Thyroid gland (tissue), 4 donors: ENCODE measurements around the gene WASF2. TPM values are rescaled to one million over a fixed set of nuclear protein-coding genes. Genes with fewer than 3 reads are reported as not detected.

ENCODE experiments used
- DNase-seq, 2 donors: peaks; one replicate each; pipeline ENCODE4 v3.0.0-alpha.2; 2019
- H3K27ac ChIP-seq, 3 donors: fragments of 200-600 bp; sonication (generic); 1 replicate in 2 of 3; 2 replicates in 1 of 3; pipeline ENCODE4 v1.5.1; 2016 to 2019; ENCODE audit warnings: mild to moderate bottlenecking in 1 of 3, moderate library complexity in 1 of 3
- H3K27me3 ChIP-seq: fragments of 200-600 bp; sonication (generic); one replicate; pipeline ENCODE4 v1.5.1; 2019
- H3K36me3 ChIP-seq, 2 donors: fragments of 200-600 bp; sonication (generic); one replicate each; pipeline ENCODE4 v1.5.1; 2016 to 2019
- H3K4me1 ChIP-seq, 2 donors: fragments of 200-600 bp; sonication (generic); one replicate each; pipeline ENCODE4 v1.5.1; 2017 to 2019
- H3K4me3 ChIP-seq, 3 donors: fragments of 200-600 bp; sonication (generic); replicated peaks in 1 of 3; 1 replicate in 2 of 3; 2 replicates in 1 of 3; pipeline ENCODE4 v1.5.1; 2016; ENCODE audit warnings: mild to moderate bottlenecking in 1 of 3
- H3K9me3 ChIP-seq: fragments of 200-600 bp; sonication (generic); one replicate; pipeline ENCODE4 v1.5.1; 2017
- POLR2A ChIP-seq, 2 donors: fragments of 450-650 bp; IDR thresholded peaks; one replicate each; pipeline ENCODE4 v1.6.1; 2017; ENCODE audit warnings: antibody characterized with exemption in 2 of 2, mild to moderate bottlenecking in 2 of 2, moderate library complexity in 1 of 2
- WGBS, 2 donors: methylation state at CpG; one replicate each; pipeline ENCODE4 v1.1.5; 2017; 5-methylcytosine and 5-hydroxymethylcytosine counted together
- intact Hi-C: fragments of 100-400 bp; cut with DNase I; formaldehyde crosslinking; loops from one replicate; pipeline ENCODE4 v1.15.1; 2023
- total RNA-seq, 4 donors: library from RNA; depleted of rRNA; stranded (reverse); fragments of >200 nt; gene quantifications; one replicate each; pipeline ENCODE4 v1.2.3, GENCODE V29; 2016
- TF ChIP-seq, protein P1 (sequence below), 6 experiments: fragments of 200-600 bp in 3 of 6; fragments of 450-650 bp in 3 of 6; sonication (generic) in 3 of 6; IDR thresholded peaks; one replicate each; pipeline ENCODE4 v1.5.1; 2016 to 2019; ENCODE audit warnings: antibody characterized with exemption in 6 of 6, mild to moderate bottlenecking in 2 of 6, inconsistent platforms in 1 of 6, moderate library complexity in 1 of 6

The WASF2 gene
- total RNA-seq, 4 donors from 2014 or later = 38.3 to 47.7 (median 46.7) TPM

GRCh38 chr1:27427329-27427728, 62.6 kb downstream of the WASF2 start:
- intact Hi-C loops = loop anchor here (10.0 kb wide), 1 partner anchor 57 kb away; no protein-coding TSS in a partner anchor
- no peaks in the 10 kb centered on the region for H3K9me3 ChIP-seq
- H3K36me3 ChIP-seq = no peaks in the 10 kb centered on the region
- no peaks in the 10 kb centered on the region for H3K27me3 ChIP-seq
- H3K27ac ChIP-seq = peak overlapping the region; percentile 85 to 96 (median 86)
- WGBS, 2 donors = 63 to 71% methylated on average over 2 of the region's 2 CpGs
- peaks cover 65 to 72% of the 10 kb centered on the region in 2 donors for H3K4me1 ChIP-seq
- no peak overlapping the region for H3K4me3 ChIP-seq
- DNase-seq = no peak
- no peak for TF ChIP-seq POLR2A (IDR thresholded peaks at IDR 0.05)
- TF ChIP-seq, protein P1, sequence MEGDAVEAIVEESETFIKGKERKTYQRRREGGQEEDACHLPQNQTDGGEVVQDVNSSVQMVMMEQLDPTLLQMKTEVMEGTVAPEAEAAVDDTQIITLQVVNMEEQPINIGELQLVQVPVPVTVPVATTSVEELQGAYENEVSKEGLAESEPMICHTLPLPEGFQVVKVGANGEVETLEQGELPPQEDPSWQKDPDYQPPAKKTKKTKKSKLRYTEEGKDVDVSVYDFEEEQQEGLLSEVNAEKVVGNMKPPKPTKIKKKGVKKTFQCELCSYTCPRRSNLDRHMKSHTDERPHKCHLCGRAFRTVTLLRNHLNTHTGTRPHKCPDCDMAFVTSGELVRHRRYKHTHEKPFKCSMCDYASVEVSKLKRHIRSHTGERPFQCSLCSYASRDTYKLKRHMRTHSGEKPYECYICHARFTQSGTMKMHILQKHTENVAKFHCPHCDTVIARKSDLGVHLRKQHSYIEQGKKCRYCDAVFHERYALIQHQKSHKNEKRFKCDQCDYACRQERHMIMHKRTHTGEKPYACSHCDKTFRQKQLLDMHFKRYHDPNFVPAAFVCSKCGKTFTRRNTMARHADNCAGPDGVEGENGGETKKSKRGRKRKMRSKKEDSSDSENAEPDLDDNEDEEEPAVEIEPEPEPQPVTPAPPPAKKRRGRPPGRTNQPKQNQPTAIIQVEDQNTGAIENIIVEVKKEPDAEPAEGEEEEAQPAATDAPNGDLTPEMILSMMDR (IDR thresholded peaks at IDR 0.05) = no peak

GRCh38 chr1:27423709-27424108, 66.3 kb downstream of the WASF2 start:
- Histone ChIP-seq H3K27ac (peak overlapping the region in 2 of 3 donors; percentile 12 to 47), H3K4me3 (no peak overlapping the region), H3K36me3 (no peaks in the 10 kb centered on the region), H3K27me3 (no peaks in the 10 kb centered on the region), H3K9me3 (no peaks in the 10 kb centered on the region), H3K4me1 (peaks cover 51 to 71% of the 10 kb centered on the region in 2 donors)
- DNase-seq = no peak
- whole genome bisulfite sequencing, 2 donors = 78 to 84% methylated on average over 4 of the region's 4 CpGs
- intact Hi-C loops = loop anchor here (10.0 kb wide), 1 partner anchor 61 kb away; no protein-coding TSS in a partner anchor
- TF ChIP-seq, protein P1 (IDR thresholded peaks at IDR 0.05) = no peak
- no peak for TF ChIP-seq POLR2A (IDR thresholded peaks at IDR 0.05)

GRCh38 chr1:27418326-27419185, 71.4 kb downstream of the WASF2 start:
- intact Hi-C loops = no loop called here
- TF ChIP-seq, protein P1 (IDR thresholded peaks at IDR 0.05) = no peak
- no peak for TF ChIP-seq POLR2A (IDR thresholded peaks at IDR 0.05)
- Histone ChIP-seq H3K4me3 (no peak overlapping the region), H3K27me3 (no peaks in the 10 kb centered on the region), H3K9me3 (no peaks in the 10 kb centered on the region), H3K27ac (peak overlapping the region; percentile 81 to 87 (median 85)), H3K36me3 (peaks cover 13 to 20% of the 10 kb centered on the region in 2 donors), H3K4me1 (peaks cover 76 to 89% of the 10 kb centered on the region in 2 donors)
- DNase-seq = peak; percentile 77 to 78
- WGBS, 2 donors = 13 to 17% methylated on average over 14 of the region's 14 CpGs

DNA sequence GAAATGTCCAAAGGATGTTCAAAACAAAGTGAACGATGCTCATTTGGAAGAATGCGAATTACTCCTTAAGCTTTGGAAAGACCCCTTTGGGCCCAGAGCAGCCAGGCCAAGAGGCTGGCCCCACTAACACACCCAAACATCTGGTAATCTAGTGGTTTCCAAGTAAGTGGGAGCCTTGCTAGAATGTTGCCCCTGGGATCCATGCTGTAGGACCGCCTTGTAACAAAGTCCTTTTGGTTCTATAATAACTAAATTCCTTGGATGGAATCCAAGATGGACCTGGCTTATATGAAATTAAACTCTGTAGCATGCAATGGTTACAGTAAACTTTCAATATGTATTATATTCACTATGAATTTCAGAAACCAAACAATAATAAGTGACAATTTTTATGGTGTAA, 72.3 kb downstream of the WASF2 start:
- Histone ChIP-seq H3K36me3 (peaks cover 16 to 26% of the 10 kb centered on the region in 2 donors), H3K9me3 (no peaks in the 10 kb centered on the region), H3K27ac (peak overlapping the region; percentile 81 to 87 (median 85)), H3K4me3 (no peak overlapping the region), H3K4me1 (peaks cover 79 to 89% of the 10 kb centered on the region in 2 donors), H3K27me3 (no peaks in the 10 kb centered on the region)
- 70 to 91% methylated on average over 3 of the region's 3 CpGs for WGBS, 2 donors
- DNase-seq = no peak
- intact Hi-C loops = no loop called here
- TF ChIP-seq, protein P1 (IDR thresholded peaks at IDR 0.05) = no peak
- no peak for TF ChIP-seq POLR2A (IDR thresholded peaks at IDR 0.05)
